ENCODE data around the gene HBP1. TPM values are rescaled to one million over a fixed set of nuclear protein-coding genes. Genes with fewer than 3 reads are reported as not detected.

The HBP1 gene
- polyA plus RNA-seq, 1 donor from 2014 or later: 37.7 TPM

DNA sequence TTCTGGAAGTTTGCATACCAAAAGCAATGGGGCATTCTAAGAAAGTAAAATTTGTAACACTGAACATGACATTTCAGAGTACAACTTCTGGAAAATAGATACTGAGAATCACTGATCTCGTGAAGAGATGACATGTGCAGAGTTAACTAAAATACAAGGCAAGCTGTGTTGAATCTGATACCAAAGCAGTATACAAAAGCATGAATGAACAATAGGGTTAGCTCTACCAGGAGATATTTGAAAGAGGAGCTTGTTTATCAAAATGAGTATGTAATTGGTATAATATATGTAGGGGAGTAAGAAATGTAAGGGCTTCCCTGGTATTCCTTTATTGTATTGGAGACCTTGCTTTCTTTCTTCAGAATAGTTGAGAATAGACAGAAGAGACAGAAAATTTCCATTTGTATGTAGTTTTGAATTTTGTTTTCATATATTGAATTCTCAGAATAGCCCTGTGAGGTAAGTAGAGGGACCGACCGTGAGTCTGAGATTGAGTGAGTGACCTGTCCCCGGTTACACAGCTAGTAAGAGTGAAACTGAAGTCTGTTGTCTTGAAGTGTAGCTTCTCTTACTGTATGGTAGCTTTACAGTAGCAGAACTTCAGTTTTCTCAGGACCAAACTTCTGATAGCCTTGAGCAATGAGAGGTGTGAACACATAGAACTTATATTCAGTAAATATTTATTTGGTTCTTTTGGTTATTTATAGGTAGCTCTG lies 5.0 kb downstream of the HBP1 start:
- Histone ChIP-seq H3F3A (ENCODE audit: insufficient read depth, low read length, poor library complexity, severe bottlenecking) (no peaks in the 10 kb centered on the region), H3K9ac (ENCODE audit: low read length) (no peak overlapping the region), H4K20me1 (ENCODE audit: insufficient read depth) (no peaks in the 10 kb centered on the region), H3K4me3 (ENCODE audit: low read length) (no peak overlapping the region), H3K36me3 (ENCODE audit: insufficient read depth, low read length) (no peaks in the 10 kb centered on the region), H3K27ac (ENCODE audit: low read length) (no peak overlapping the region), H3K9me3 (ENCODE audit: low read length) (no peaks in the 10 kb centered on the region), H3K4me2 (ENCODE audit: low read length) (no peak overlapping the region), H3K27me3 (ENCODE audit: insufficient read depth, low read depth, low read length) (no peaks in the 10 kb centered on the region), H3K9me2 (ENCODE audit: insufficient read depth, low read length) (no peaks in the 10 kb centered on the region), H3K79me2 (replicated peaks; ENCODE audit: insufficient read depth, low read length) (peaks cover 70% of the 10 kb centered on the region), H2AFZ (ENCODE audit: low read depth, low read length) (no peak overlapping the region)
- TF ChIP-seq, protein P1, sequence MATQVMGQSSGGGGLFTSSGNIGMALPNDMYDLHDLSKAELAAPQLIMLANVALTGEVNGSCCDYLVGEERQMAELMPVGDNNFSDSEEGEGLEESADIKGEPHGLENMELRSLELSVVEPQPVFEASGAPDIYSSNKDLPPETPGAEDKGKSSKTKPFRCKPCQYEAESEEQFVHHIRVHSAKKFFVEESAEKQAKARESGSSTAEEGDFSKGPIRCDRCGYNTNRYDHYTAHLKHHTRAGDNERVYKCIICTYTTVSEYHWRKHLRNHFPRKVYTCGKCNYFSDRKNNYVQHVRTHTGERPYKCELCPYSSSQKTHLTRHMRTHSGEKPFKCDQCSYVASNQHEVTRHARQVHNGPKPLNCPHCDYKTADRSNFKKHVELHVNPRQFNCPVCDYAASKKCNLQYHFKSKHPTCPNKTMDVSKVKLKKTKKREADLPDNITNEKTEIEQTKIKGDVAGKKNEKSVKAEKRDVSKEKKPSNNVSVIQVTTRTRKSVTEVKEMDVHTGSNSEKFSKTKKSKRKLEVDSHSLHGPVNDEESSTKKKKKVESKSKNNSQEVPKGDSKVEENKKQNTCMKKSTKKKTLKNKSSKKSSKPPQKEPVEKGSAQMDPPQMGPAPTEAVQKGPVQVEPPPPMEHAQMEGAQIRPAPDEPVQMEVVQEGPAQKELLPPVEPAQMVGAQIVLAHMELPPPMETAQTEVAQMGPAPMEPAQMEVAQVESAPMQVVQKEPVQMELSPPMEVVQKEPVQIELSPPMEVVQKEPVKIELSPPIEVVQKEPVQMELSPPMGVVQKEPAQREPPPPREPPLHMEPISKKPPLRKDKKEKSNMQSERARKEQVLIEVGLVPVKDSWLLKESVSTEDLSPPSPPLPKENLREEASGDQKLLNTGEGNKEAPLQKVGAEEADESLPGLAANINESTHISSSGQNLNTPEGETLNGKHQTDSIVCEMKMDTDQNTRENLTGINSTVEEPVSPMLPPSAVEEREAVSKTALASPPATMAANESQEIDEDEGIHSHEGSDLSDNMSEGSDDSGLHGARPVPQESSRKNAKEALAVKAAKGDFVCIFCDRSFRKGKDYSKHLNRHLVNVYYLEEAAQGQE (IDR thresholded peaks at IDR 0.05; ENCODE audit: borderline replicate concordance): no peak
- no peak for TF ChIP-seq TAF1 (IDR thresholded peaks at IDR 0.05; ENCODE audit: low read depth)

DNA sequence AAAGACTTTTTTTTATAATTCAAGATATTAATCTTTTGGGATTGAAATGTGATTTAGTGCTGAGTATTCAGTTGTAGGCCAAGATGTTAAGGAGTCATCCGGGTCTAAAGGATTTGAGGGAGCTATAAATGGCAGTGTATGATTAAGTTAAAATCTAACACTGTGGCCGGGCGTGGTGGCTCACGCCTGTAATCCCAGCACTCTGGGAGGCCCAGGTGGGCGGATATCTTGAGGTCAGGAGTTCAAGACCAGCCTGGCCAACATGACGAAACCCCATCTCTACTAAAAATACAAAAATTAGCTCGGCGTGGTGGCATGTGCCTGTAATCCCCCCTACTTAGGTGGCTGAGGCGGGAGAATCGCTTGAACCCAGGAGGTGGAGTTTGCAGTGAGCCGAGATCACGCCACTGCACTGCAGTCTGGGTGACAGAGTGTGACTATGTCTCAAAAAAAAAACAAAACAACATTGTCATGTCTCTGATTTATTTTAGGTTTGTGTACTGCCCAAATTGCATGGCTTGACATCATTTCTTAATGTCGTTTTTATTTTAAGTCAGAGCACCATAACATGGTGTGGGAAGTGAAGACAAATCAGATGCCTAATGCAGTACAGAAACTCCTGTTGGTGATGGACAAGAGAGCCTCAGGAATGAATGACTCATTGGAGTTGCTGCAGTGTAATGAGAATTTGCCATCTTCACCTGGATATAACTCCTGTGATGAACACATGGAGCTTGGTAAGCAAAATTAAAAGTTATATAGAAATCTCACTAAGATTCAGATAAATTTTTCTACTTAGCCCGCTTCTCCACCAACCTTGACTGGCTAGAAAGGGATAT lies 10.7 kb downstream of the HBP1 start:
- H3K4me2 ChIP-seq (ENCODE audit: low read length): no peak overlapping the region
- H3K9me2 ChIP-seq (ENCODE audit: insufficient read depth, low read length): no peaks in the 10 kb centered on the region
- no peak overlapping the region for H3K27ac ChIP-seq (ENCODE audit: low read length)
- TF ChIP-seq RAD21 (conservative IDR thresholded peaks at IDR 0.05): no peak
- TF ChIP-seq, protein P1 (IDR thresholded peaks at IDR 0.05; ENCODE audit: borderline replicate concordance): no peak
- TF ChIP-seq TAF1 (IDR thresholded peaks at IDR 0.05; ENCODE audit: low read depth): no peak
- no peak for TF ChIP-seq MXI1 (conservative IDR thresholded peaks at IDR 0.05; ENCODE audit: poor library complexity, severe bottlenecking)
- no peak for TF ChIP-seq POLR2AphosphoS5 (IDR thresholded peaks at IDR 0.05)
- TF ChIP-seq EP300 (conservative IDR thresholded peaks at IDR 0.05; ENCODE audit: poor library complexity, severe bottlenecking): no peak
- TF ChIP-seq, protein P2, sequence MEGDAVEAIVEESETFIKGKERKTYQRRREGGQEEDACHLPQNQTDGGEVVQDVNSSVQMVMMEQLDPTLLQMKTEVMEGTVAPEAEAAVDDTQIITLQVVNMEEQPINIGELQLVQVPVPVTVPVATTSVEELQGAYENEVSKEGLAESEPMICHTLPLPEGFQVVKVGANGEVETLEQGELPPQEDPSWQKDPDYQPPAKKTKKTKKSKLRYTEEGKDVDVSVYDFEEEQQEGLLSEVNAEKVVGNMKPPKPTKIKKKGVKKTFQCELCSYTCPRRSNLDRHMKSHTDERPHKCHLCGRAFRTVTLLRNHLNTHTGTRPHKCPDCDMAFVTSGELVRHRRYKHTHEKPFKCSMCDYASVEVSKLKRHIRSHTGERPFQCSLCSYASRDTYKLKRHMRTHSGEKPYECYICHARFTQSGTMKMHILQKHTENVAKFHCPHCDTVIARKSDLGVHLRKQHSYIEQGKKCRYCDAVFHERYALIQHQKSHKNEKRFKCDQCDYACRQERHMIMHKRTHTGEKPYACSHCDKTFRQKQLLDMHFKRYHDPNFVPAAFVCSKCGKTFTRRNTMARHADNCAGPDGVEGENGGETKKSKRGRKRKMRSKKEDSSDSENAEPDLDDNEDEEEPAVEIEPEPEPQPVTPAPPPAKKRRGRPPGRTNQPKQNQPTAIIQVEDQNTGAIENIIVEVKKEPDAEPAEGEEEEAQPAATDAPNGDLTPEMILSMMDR (IDR thresholded peaks at IDR 0.05; ENCODE audit: poor library complexity, severe bottlenecking): no peak
- no peak for TF ChIP-seq SMC3 (conservative IDR thresholded peaks at IDR 0.05; ENCODE audit: poor library complexity)
- TF ChIP-seq EZH2 (IDR thresholded peaks at IDR 0.05; ENCODE audit: borderline replicate concordance, insufficient read depth, low read length, poor library complexity, severe bottlenecking): no peak
- no peak overlapping the region for H3K9ac ChIP-seq (ENCODE audit: low read length)
- H2AFZ ChIP-seq (ENCODE audit: low read depth, low read length): no peak overlapping the region
- H3F3A ChIP-seq (ENCODE audit: insufficient read depth, low read length, poor library complexity, severe bottlenecking): no peaks in the 10 kb centered on the region
- H3K27me3 ChIP-seq (ENCODE audit: insufficient read depth, low read depth, low read length): no peaks in the 10 kb centered on the region
- peaks cover 35% of the 10 kb centered on the region for H3K79me2 ChIP-seq (replicated peaks; ENCODE audit: insufficient read depth, low read length)
- no peak overlapping the region for H3K4me3 ChIP-seq (ENCODE audit: low read length)
- no peaks in the 10 kb centered on the region for H4K20me1 ChIP-seq (ENCODE audit: insufficient read depth)
- no peaks in the 10 kb centered on the region for H3K9me3 ChIP-seq (ENCODE audit: low read length)
- H3K36me3 ChIP-seq (ENCODE audit: insufficient read depth, low read length): peaks cover 12% of the 10 kb centered on the region

All from neural cell (in vitro differentiated cells).